ENCODE measurements around the gene ZCCHC7.

The ZCCHC7 gene

GRCh38 chr9:37371565-37372464, 251.4 kb downstream of the ZCCHC7 start:
- Histone ChIP-seq H3K9me3 (ENCODE audit: insufficient read depth, low read length, severe bottlenecking) (no peaks in the 10 kb centered on the region), H4K20me1 (ENCODE audit: insufficient read depth, low read length) (no peaks in the 10 kb centered on the region), H3K4me3 (ENCODE audit: low read depth in 1 of 2, low read length in 2 of 2) (no peak overlapping the region), H3K4me2 (ENCODE audit: insufficient read depth, low read length) (no peak overlapping the region), H3K4me1 (ENCODE audit: insufficient read depth, low read length) (no peaks in the 10 kb centered on the region), H3K27ac (ENCODE audit: low read length) (no peak overlapping the region), H3K36me3 (ENCODE audit: insufficient read depth, low read length) (no peaks in the 10 kb centered on the region), H2AFZ (ENCODE audit: low read depth, low read length) (no peak overlapping the region), H3K27me3 (ENCODE audit: insufficient read depth, low read length, poor library complexity) (no peaks in the 10 kb centered on the region), H3K9ac (ENCODE audit: low read depth, low read length) (no peak overlapping the region), H3K79me2 (ENCODE audit: insufficient read depth, low read length) (no peaks in the 10 kb centered on the region)
- no peak for ATAC-seq (ENCODE audit: insufficient read depth, low read depth)
- DNase-seq = no peak
- TF ChIP-seq EZH2 (IDR thresholded peaks at IDR 0.05; ENCODE audit: borderline replicate concordance, low read depth, low read length, severe bottlenecking) (no peak), CTCF (IDR thresholded peaks at IDR 0.05; ENCODE audit: borderline replicate concordance, extremely low read depth, low read length, poor library complexity, severe bottlenecking) (no peak)

- H3K9ac ChIP-seq (ENCODE audit: low read depth, low read length) = no peak overlapping the region
These were observed 252.5 kb downstream of the ZCCHC7 start for GRCh38 chr9:37372839-37373238.

GRCh38 chr9:37373621-37374020, 253.2 kb downstream of the ZCCHC7 start:
- Histone ChIP-seq H3K4me2 (ENCODE audit: insufficient read depth, low read length) (no peak overlapping the region), H2AFZ (ENCODE audit: low read depth, low read length) (no peak overlapping the region), H4K20me1 (ENCODE audit: insufficient read depth, low read length) (no peaks in the 10 kb centered on the region), H3K36me3 (ENCODE audit: insufficient read depth, low read length) (no peaks in the 10 kb centered on the region), H3K4me1 (ENCODE audit: insufficient read depth, low read length) (no peaks in the 10 kb centered on the region), H3K9ac (ENCODE audit: low read depth, low read length) (no peak overlapping the region), H3K27ac (ENCODE audit: low read length) (no peak overlapping the region), H3K4me3 (ENCODE audit: low read depth in 1 of 2, low read length in 2 of 2) (no peak overlapping the region), H3K9me3 (ENCODE audit: insufficient read depth, low read length, severe bottlenecking) (no peaks in the 10 kb centered on the region), H3K79me2 (ENCODE audit: insufficient read depth, low read length) (no peaks in the 10 kb centered on the region), H3K27me3 (ENCODE audit: insufficient read depth, low read length, poor library complexity) (no peaks in the 10 kb centered on the region)
- DNase-seq (no peak), ATAC-seq (ENCODE audit: insufficient read depth, low read depth) (no peak)
- TF ChIP-seq CTCF (IDR thresholded peaks at IDR 0.05; ENCODE audit: borderline replicate concordance, extremely low read depth, low read length, poor library complexity, severe bottlenecking) (no peak), EZH2 (IDR thresholded peaks at IDR 0.05; ENCODE audit: borderline replicate concordance, low read depth, low read length, severe bottlenecking) (no peak)

More at GRCh38 chr9:37372839-37373238, 252.5 kb downstream of the ZCCHC7 start:
- no peak for TF ChIP-seq EZH2 (IDR thresholded peaks at IDR 0.05; ENCODE audit: borderline replicate concordance, low read depth, low read length, severe bottlenecking)
- no peak for TF ChIP-seq CTCF (IDR thresholded peaks at IDR 0.05; ENCODE audit: borderline replicate concordance, extremely low read depth, low read length, poor library complexity, severe bottlenecking)
- DNase-seq = no peak
- H2AFZ ChIP-seq (ENCODE audit: low read depth, low read length) = no peak overlapping the region
- H3K4me3 ChIP-seq (ENCODE audit: low read depth in 1 of 2, low read length in 2 of 2) = no peak overlapping the region
- no peaks in the 10 kb centered on the region for H3K79me2 ChIP-seq (ENCODE audit: insufficient read depth, low read length)
- no peaks in the 10 kb centered on the region for H3K27me3 ChIP-seq (ENCODE audit: insufficient read depth, low read length, poor library complexity)
- no peak overlapping the region for H3K27ac ChIP-seq (ENCODE audit: low read length)
- H3K36me3 ChIP-seq (ENCODE audit: insufficient read depth, low read length) = no peaks in the 10 kb centered on the region
- no peak for ATAC-seq (ENCODE audit: insufficient read depth, low read depth)
- no peaks in the 10 kb centered on the region for H3K9me3 ChIP-seq (ENCODE audit: insufficient read depth, low read length, severe bottlenecking)
- H3K4me1 ChIP-seq (ENCODE audit: insufficient read depth, low read length) = no peaks in the 10 kb centered on the region
- H3K4me2 ChIP-seq (ENCODE audit: insufficient read depth, low read length) = no peak overlapping the region
- H4K20me1 ChIP-seq (ENCODE audit: insufficient read depth, low read length) = no peaks in the 10 kb centered on the region

Measured in DND-41 (cell line).